Stimulated activated CD4-positive, alpha-beta T cell treated with anti-CD3 and anti-CD28 coated beads, Interleukin-15, amount 100 ng/mL, for 48 hours (primary cell): ENCODE measurements around the gene CAMKMT.

Source experiments
- DNase-seq, 2 donors: peaks; one replicate each; pipeline ENCODE4 v3.0.0-alpha.2; 2020; ENCODE audit warnings: low read depth in 2 of 2

Gene CAMKMT

GRCh38 chr2:44798139-44798659 lies 436.5 kb downstream of the CAMKMT start:
- no peak for DNase-seq

DNA sequence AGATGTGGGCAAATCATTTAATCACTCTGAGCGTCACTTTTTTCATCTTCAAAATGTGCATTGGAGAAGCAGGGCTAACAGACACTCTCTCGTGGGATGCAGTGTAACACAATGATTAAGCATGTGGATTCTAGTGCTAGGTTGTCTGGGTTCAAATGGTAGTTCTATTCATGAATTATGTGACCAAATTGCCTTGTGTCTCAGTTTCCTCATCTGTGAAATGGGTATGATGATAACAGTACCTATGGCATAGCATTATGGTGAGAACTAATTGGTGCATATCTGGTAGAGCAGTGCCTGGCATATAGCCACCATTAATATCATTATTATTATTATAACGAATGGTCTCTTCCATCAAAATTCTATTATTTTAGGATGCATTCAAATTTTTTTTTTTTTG lies 437.4 kb downstream of the CAMKMT start:
- no peak for DNase-seq

DNA sequence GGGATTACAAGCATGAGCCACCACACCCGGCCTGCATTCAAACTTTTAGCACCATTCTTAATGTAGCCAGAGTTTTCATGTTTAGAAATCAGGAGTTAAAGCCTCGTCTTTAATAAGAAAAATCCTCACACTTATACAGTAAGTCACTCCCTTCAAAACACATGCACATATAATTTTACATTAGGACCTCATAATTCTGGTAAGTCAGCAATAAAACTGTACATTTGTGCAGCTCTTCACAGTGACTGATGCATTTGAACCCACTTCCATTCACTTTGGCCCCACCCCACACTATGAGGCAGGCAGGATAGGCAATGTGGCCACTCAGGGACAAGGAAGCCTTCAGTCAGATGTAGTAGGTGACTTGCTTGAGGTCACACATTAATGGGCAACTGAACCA lies 438.0 kb downstream of the CAMKMT start:
- DNase-seq, result no peak

- DNase-seq, result no peak
These were observed 439.6 kb downstream of the CAMKMT start for GRCh38 chr2:44801289-44801840.

DNA sequence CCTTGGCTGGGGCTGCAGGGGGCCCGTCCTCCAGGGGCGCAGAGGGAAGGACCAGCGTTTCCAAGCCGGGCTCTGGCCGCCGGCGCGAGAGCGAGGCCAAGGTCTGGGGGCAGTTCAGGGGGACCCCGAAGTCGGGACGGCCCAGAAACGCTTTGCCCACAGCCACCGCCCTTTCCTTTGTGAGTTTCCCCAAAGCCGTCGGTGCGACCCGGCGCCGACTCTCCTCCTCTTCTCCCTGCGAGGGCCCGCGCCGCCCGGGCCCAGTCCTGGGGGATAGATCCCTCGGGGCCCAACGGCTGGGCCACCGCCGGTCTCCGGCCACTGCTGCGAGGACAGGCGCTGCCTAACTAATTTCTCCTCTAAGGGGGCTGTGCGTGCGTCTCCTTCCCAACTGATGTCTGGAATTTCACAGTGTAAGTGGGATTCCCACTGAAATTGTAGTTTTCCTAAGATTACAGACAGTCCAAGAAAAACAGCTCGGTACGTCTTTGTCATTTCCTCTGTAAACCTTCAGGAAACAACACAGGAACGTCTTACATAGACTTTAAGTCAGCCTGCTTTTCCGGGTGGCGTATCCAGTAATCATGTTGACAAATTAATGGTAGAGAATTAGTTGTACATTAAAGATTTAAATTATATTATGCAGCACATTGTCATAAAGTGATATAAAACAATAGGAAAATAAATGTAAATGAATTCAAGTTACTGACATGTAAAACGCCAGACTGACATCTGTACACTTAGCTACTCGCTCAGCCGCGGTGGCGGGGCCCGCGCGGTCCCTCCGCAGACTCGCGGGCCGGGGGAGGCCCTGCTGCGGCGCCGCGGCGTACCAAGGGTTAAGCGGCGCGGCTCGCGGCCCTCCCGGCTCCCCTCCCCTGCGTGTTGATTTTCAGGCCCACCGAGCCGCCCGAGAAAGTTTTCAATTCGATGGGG lies 440.4 kb downstream of the CAMKMT start:
- no peak for DNase-seq

- no peak for DNase-seq
These were observed 441.2 kb downstream of the CAMKMT start for GRCh38 chr2:44802777-44803424.

- DNase-seq, result no peak
These were observed 442.9 kb downstream of the CAMKMT start for GRCh38 chr2:44804406-44805265.

GRCh38 chr2:44805401-44806235 lies 443.9 kb downstream of the CAMKMT start:
- no peak for DNase-seq

- DNase-seq, result no peak
These were observed 445.7 kb downstream of the CAMKMT start for GRCh38 chr2:44807201-44808025.

- no peak for DNase-seq
These were observed 449.3 kb downstream of the CAMKMT start for GRCh38 chr2:44810892-44811530.

- DNase-seq, result no peak
These were observed 451.4 kb downstream of the CAMKMT start for GRCh38 chr2:44813165-44813564.

DNA sequence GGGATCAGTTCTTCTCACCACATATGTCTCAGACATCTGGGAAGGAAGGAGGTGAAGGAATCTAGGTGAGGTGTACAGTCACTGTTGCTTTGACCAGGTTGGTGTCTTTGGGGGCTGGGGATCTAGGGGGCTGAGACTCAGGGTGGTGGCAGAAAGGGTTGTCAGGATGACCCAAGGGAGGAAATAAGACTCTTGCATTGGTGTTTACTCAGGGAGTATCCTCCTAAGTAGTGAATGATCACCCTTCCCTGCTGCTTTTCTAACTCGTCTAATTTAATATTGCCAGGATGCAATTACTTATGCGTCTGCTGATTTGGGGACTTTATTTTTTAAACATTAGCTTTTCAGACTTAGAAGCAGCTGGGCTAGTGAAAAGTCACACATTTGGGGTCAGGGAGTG lies 451.9 kb downstream of the CAMKMT start:
- DNase-seq, result no peak

- no peak for DNase-seq
These were observed 455.5 kb downstream of the CAMKMT start for GRCh38 chr2:44817256-44817655.

DNA sequence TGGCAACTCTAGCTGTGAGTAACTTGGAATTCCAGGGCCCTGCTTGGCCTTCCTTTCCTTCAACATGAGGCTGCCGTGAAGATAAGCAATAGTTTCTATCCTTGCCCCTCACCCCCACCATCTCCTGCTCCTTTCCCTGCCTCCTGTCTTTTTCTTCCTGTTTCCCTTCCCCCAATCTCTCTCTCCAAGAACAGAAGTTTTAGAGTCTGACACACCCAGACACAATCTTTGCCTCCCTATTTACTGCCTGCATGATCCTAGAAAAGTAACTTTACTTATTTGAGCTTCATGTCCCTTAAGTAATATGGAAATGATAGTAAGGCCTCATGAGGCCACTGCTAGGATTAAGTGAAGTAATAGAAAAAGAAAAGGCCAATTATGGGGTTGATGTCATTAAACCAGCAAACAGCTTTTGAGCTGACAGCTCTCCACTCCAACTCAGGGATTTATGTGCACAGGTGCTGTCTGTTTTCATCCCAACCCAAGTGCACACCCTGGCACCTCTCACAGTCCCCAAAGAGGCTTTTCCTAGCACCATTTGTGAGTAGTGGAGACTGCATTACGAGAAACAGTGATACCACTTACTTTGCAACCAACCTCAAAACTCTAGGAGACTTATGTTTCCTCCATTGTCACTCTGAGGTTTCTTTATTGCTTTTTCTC lies 456.1 kb downstream of the CAMKMT start:
- DNase-seq, result no peak

DNA sequence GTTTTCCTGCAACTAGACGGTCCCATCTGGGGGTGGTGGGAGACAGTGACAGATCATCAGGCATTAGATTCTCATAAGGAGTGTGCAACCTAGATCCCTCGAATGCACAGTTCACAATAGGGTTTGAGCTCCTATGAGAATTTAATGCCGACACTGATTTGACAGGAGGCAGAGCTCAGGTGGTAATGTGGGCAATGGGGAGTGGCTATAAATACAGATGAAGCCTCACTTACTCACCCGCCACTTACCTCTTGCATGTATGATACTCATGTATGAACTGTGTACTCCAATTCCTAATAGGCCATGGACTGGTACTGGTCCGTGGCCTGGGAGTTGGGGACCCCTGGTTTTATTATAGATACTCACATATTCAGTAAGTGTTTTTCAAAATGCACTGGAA lies 457.3 kb downstream of the CAMKMT start:
- no peak for DNase-seq

DNA sequence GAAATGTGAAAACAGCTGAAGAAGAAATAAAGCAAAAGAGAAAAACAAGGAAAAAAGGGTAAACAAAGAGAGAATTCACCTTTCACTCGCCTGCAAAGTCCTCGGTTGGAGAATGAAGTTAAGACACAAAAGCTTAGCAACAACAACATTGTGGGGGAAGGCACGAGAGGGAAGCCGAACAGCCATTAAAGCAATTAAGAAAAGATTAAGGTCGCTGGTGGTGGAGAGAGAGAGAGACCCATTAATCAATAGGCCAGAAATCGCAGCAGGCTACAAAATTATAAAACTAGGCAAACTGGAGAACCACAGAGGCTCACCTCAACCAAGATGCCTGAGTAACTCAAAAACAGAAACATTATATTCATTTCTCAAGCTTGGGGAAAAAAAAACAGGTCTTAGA lies 459.8 kb downstream of the CAMKMT start:
- no peak for DNase-seq

DNA sequence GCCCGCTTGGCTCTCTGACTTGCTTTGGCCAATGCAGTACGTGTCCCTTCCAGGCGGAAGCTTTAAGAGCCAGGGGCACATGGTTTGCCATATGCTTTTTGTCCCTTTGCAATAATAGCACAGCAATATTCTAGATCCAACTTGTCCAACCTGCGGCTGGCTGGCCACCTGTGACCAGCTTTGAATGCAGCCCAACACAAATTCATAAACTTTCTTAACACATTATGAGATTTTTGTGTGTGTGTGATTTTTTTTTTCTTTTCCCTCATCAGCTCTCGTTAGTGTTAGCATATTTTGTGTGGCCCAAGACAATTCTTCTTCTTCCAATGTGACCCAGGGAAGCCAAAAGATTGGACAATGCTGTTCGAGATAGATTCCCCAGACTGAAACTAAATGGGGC lies 460.4 kb downstream of the CAMKMT start:
- DNase-seq, result no peak
